ENCODE data around the gene KHSRP. TPM values are rescaled to one million over a fixed set of nuclear protein-coding genes. Genes with fewer than 3 reads are reported as not detected.

The KHSRP gene, protein sequence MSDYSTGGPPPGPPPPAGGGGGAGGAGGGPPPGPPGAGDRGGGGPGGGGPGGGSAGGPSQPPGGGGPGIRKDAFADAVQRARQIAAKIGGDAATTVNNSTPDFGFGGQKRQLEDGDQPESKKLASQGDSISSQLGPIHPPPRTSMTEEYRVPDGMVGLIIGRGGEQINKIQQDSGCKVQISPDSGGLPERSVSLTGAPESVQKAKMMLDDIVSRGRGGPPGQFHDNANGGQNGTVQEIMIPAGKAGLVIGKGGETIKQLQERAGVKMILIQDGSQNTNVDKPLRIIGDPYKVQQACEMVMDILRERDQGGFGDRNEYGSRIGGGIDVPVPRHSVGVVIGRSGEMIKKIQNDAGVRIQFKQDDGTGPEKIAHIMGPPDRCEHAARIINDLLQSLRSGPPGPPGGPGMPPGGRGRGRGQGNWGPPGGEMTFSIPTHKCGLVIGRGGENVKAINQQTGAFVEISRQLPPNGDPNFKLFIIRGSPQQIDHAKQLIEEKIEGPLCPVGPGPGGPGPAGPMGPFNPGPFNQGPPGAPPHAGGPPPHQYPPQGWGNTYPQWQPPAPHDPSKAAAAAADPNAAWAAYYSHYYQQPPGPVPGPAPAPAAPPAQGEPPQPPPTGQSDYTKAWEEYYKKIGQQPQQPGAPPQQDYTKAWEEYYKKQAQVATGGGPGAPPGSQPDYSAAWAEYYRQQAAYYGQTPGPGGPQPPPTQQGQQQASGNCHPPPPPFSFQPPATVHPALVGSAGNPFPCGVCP
- total RNA-seq (2012; rRNA removed) (31.9 and 34.4 TPM in 2 replicates), polyA plus RNA-seq (2012; rRNA removed) (93.7 and 103 TPM in 2 replicates), Bru-seq, nascent RNA (percentile 78 among the genes with signal in this experiment), BruChase-seq, experiment 1, labeled RNA remaining after a 6-hour chase (percentile 96 among the genes with signal in this experiment), BruChase-seq, experiment 2, labeled RNA remaining after a 2-hour chase (percentile 92 among the genes with signal in this experiment)
- 57.2 and 108 TPM in 2 replicates for polyA plus RNA-seq (2012; cell fraction: cytosol; rRNA removed)
- polyA plus RNA-seq (2012; cell fraction: nucleus; rRNA removed; ENCODE audit: low replicate concordance), result 89.4 and 124 TPM in 2 replicates
- long read RNA-seq, transcript KHSRP-212 (3 exons, 851 nt), result major isoform, 5 of 68 reads
- long read RNA-seq, partial matches to known transcripts, result 9 of 68 reads
- long read RNA-seq, other reads (novel, unspliced or antisense), result 51 of 68 reads

DNA sequence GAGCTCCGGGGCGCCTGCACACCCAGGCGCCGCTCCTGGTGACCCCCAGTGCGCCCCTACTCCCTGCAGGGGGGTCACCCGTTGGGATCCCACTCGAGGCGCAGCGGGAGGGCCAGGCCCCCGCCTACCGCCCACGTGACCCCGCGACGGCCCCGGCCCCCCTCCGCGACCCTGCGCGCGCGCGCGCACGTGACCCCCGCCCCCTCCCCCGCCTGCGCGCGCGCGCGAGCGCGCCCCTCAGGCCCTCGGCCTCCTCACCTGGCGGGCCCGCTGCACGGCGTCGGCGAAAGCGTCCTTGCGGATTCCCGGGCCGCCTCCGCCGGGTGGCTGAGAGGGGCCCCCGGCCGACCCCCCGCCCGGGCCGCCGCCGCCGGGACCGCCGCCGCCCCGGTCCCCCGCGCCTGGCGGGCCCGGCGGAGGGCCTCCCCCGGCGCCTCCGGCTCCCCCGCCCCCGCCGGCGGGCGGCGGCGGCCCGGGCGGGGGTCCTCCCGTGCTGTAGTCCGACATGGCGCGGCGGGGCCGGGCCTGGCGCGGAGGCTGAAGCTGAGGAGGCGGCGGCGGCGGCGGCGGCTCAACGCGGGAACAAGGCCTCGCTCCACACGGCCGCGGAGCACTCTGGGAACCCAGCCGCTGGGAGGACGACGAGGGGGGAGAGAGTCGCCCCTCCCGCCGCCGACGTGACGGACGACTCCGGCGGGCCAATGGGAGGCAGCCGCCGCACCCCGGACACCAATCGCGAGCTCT lies at the start of gene KHSRP:
Gene KHSRP, minus strand, starts transcription at position 617 of the 744 bp plus-strand sequence. Its CDS starts 110 bp downstream, at position 507.
- dilution Hi-C loops (cut with HindIII; ENCODE audit: low sequenced_read_pairs, unreplicated experiment), result no loop called here
- Histone ChIP-seq H2AK5ac (ENCODE audit: low read depth, low read length) (peak within 1 kb of the TSS; percentile 72), H2BK5ac (ENCODE audit: low read depth, low read length, poor library complexity, severe bottlenecking) (peak within 1 kb of the TSS; percentile 16), H3K4ac (ENCODE audit: low read depth, low read length) (peak within 1 kb of the TSS; percentile 76), H2AFZ (replicated peaks; ENCODE audit: low read length, poor library complexity) (peak within 1 kb of the TSS; percentile 95), H3K79me1 (ENCODE audit: low read depth in 1 of 2, low read length in 2 of 2) (peaks cover 0 to 36% of the 10 kb centered on the region in 2 experiments; a peak in 2 of 4 replicates), H3K14ac (replicated peaks; ENCODE audit: low read depth, low read length) (peak within 1 kb of the TSS; percentile 90), H4K91ac (ENCODE audit: insufficient read depth, low read depth, low read length) (peak within 1 kb of the TSS; percentile 86), H4K20me1 (ENCODE audit: insufficient read depth, low read length) (peaks cover 48% of the 10 kb centered on the region), H3K9me1 (ENCODE audit: insufficient read depth, low read length) (peaks cover 3% of the 10 kb centered on the region; the same call in 1 of the 2 replicates), H3K9me3 (ENCODE audit: control insufficient read depth, insufficient read depth, low read length) (peaks cover 3% of the 10 kb centered on the region; the same call in 1 of the 2 replicates), H3K9ac (ENCODE audit: low read depth, low read length) (peak within 1 kb of the TSS; percentile 74), H3K23ac (ENCODE audit: low read depth, low read length) (peak within 1 kb of the TSS; percentile 91), H2AK9ac (replicated peaks; ENCODE audit: low read depth, low read length, poor library complexity) (peak within 1 kb of the TSS; percentile 94), H2BK15ac (ENCODE audit: low read depth, low read length) (no peak within 1 kb of the TSS), H4K8ac (ENCODE audit: low read depth in 2 of 2, low read length in 2 of 2) (peak within 1 kb of the TSS; percentile 97 to 100), H2BK120ac (ENCODE audit: low read depth, low read length) (no peak within 1 kb of the TSS; the same call in none of the 2 replicates), H3K27me3 (ENCODE audit: control insufficient read depth, insufficient read depth, low read length) (peaks cover 2% of the 10 kb centered on the region; the same call in 1 of the 2 replicates), H3K36me3 (ENCODE audit: control insufficient read depth, insufficient read depth, low read length) (peaks cover 22% of the 10 kb centered on the region), H3K56ac (ENCODE audit: extremely low read depth, insufficient read depth, low read length) (no peak within 1 kb of the TSS), H3K27ac (ENCODE audit: insufficient read depth, low read length) (peak within 1 kb of the TSS; percentile 40), H3K18ac (ENCODE audit: low read depth, low read length) (peak within 1 kb of the TSS; percentile 10; the same call in 1 of the 2 replicates), H4K5ac (ENCODE audit: low read depth, low read length) (peak within 1 kb of the TSS; percentile 96), H3K4me3 (ENCODE audit: insufficient read depth, low read depth, low read length) (peak within 1 kb of the TSS; percentile 85), H3K4me2 (ENCODE audit: low read depth, low read length) (peak within 1 kb of the TSS; percentile 81), H2BK20ac (ENCODE audit: low read depth, low read length) (peak within 1 kb of the TSS; percentile 27; the same call in 1 of the 2 replicates), H3K4me1 (ENCODE audit: control insufficient read depth, insufficient read depth, low read length) (peaks cover 2% of the 10 kb centered on the region; the same call in 1 of the 2 replicates)
- DNase-seq (no peak), ATAC-seq (ENCODE audit: low read depth) (no peak)
- WGBS, 2 experiments (ENCODE audit: extremely low coverage in 2 of 2, insufficient read length in 1 of 2), result 0% methylated on average over 36 of the region's 114 CpGs; no CpG with 5 or more reads in 1 of the 2 experiments
- POLR2A ChIA-PET (ENCODE audit: unreplicated experiment), result no interaction called here
- BruUV-seq (replicated peaks), result no TSS peak
- in situ Hi-C loops (cut with MboI; ENCODE audit: low sequenced_read_pairs), result no loop called here
- intact Hi-C loops (cut with micrococcal nuclease), result loop anchor here (2.0 kb wide), 1 partner anchor 312 kb away; the partner anchor contains the start of gene GPR108
- CTCF ChIA-PET, result no interaction called here
- TF ChIP-seq MAZ (IDR thresholded peaks at IDR 0.05; ENCODE audit: borderline replicate concordance, low read depth, low read length), result peak; percentile 77; the same call in 1 of the 2 replicates
- TF ChIP-seq CEBPB (IDR thresholded peaks at IDR 0.05; ENCODE audit: low read depth, low read length), result no peak
- TF ChIP-seq USF2 (IDR thresholded peaks at IDR 0.05; ENCODE audit: low read depth, low read length), result peak; percentile 84
- TF ChIP-seq, protein P1, sequence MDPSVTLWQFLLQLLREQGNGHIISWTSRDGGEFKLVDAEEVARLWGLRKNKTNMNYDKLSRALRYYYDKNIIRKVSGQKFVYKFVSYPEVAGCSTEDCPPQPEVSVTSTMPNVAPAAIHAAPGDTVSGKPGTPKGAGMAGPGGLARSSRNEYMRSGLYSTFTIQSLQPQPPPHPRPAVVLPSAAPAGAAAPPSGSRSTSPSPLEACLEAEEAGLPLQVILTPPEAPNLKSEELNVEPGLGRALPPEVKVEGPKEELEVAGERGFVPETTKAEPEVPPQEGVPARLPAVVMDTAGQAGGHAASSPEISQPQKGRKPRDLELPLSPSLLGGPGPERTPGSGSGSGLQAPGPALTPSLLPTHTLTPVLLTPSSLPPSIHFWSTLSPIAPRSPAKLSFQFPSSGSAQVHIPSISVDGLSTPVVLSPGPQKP (IDR thresholded peaks at IDR 0.05; ENCODE audit: borderline replicate concordance, low read depth, low read length), result no peak
- no peak for TF ChIP-seq CHD1 (IDR thresholded peaks at IDR 0.05; ENCODE audit: low read depth, low read length)
- TF ChIP-seq POLR2A (IDR thresholded peaks at IDR 0.05; ENCODE audit: low read depth, low read length), result peak; percentile 72
- TF ChIP-seq BHLHE40 (IDR thresholded peaks at IDR 0.05; ENCODE audit: low read depth, low read length), result peak; percentile 53

All from IMR-90 (cell line).